LNCAP (cell line): Measurements from ENCODE around the gene SP1.

Experiments used
- CTCF ChIP-seq: fragments of 450-650 bp; IDR thresholded peaks from 2 replicates; pipeline ENCODE4 v1.5.1; 2017; ENCODE audit warnings: mild to moderate bottlenecking

SP1 gene

DNA sequence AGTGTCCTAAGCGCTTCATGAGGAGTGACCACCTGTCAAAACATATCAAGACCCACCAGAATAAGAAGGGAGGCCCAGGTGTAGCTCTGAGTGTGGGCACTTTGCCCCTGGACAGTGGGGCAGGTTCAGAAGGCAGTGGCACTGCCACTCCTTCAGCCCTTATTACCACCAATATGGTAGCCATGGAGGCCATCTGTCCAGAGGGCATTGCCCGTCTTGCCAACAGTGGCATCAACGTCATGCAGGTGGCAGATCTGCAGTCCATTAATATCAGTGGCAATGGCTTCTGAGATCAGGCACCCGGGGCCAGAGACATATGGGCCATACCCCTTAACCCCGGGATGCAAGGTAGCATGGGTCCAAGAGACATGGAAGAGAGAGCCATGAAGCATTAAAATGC, 31.0 kb downstream of the SP1 start:
- TF ChIP-seq CTCF, result no peak

- no peak for TF ChIP-seq CTCF
These were observed 33.7 kb downstream of the SP1 start for GRCh38 chr12:53413485-53414204.

- TF ChIP-seq CTCF, result no peak
These were observed 34.9 kb downstream of the SP1 start for GRCh38 chr12:53414756-53415417.

DNA sequence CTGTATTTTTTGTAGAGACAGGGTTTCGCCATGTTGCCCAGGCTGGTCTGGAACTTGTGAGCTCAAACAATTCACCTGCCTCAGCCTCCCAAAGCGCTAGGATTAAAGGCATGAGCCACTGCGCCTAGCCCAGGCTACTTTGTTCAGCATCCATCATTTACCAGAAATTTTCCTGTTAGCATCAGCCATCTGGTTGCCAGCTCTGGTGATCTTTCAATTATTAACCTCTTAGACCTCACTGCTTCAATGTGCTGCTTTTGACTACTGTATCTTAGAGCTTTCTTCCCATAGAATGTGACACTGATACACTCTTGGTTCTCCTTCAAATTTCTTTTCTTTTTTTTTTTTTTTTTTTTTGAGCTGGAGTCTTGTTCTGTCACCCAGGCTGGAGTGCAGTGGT, 38.2 kb downstream of the SP1 start:
- no peak for TF ChIP-seq CTCF

DNA sequence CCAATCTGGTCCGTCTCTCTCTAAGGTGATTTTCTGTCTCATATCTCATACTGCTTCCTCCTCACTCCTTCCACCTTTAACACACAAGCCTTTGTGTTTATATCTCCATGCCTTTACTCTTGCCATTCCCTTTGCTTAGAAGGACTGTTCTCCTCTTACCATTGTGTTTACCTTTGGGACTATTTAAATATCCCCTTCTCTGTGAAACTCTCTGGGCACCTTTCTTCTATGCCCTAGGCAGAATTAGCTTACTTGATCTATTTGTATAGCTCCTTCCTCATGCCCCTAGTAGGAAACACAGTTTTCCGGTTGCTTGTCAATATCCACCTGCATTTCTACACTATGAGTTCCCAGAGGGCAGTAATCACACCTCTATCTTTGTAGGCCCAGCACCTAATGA, 39.8 kb downstream of the SP1 start:
- no peak for TF ChIP-seq CTCF

DNA sequence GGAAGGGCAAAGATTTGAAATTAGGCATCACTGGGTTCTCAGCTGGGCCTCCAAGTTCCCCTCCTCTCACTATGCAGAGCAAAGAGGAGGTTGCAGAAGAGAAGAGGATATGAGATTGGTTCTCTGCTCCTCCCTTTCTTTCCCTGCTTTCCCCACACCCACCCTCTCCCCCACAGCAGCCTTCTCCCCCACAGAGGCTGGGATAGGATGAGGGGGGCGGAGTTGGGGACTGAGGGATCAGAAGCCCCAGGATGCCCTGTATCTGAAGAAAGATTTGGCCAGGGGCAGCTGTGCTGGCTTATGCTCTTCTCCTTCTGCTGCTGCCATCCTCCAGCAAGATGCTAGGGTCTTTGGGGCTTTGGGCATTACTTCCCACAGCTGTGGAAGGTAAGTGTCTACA, 43.6 kb downstream of the SP1 start, which contains the start of gene AMHR2:
Gene AMHR2 (plus strand): TSS at position 259 of the 400 bp plus-strand sequence. CDS start 80 bp downstream, at position 339.
- TF ChIP-seq CTCF, result no peak

GRCh38 chr12:53424626-53425514, 44.9 kb downstream of the SP1 start:
- no peak for TF ChIP-seq CTCF
